ENCODE results near the gene PACSIN3. TPM values are rescaled to one million over a fixed set of nuclear protein-coding genes. Genes with fewer than 3 reads are reported as not detected.

PACSIN3 gene
- polyA plus RNA-seq, 1 donor from 2014 or later, result not detected

GRCh38 chr11:47131136-47131535 lies 55.1 kb downstream of the PACSIN3 start:
- no peaks in the 10 kb centered on the region for H3K27me3 ChIP-seq (ENCODE audit: insufficient read depth, low read depth, low read length)
- H3K4me3 ChIP-seq (ENCODE audit: low read length), result no peak overlapping the region
- H3K36me3 ChIP-seq (ENCODE audit: insufficient read depth, low read length), result no peaks in the 10 kb centered on the region
- H3K4me2 ChIP-seq (ENCODE audit: low read length), result no peak overlapping the region
- H4K20me1 ChIP-seq (ENCODE audit: insufficient read depth), result no peaks in the 10 kb centered on the region
- H2AFZ ChIP-seq (ENCODE audit: low read depth, low read length), result no peak overlapping the region
- no peak overlapping the region for H3K27ac ChIP-seq (ENCODE audit: low read length)
- no peak for TF ChIP-seq MXI1 (conservative IDR thresholded peaks at IDR 0.05; ENCODE audit: poor library complexity, severe bottlenecking)
- TF ChIP-seq REST (IDR thresholded peaks at IDR 0.05; ENCODE audit: borderline replicate concordance), result no peak
- no peak for TF ChIP-seq POLR2AphosphoS5 (IDR thresholded peaks at IDR 0.05)
- TF ChIP-seq EZH2 (IDR thresholded peaks at IDR 0.05; ENCODE audit: borderline replicate concordance, insufficient read depth, low read length, poor library complexity, severe bottlenecking), result no peak
- TF ChIP-seq TAF1 (IDR thresholded peaks at IDR 0.05; ENCODE audit: low read depth), result no peak
- TF ChIP-seq EP300 (conservative IDR thresholded peaks at IDR 0.05; ENCODE audit: poor library complexity, severe bottlenecking), result no peak
- TF ChIP-seq CTCF (IDR thresholded peaks at IDR 0.05; ENCODE audit: poor library complexity, severe bottlenecking), result no peak
- TF ChIP-seq RAD21 (conservative IDR thresholded peaks at IDR 0.05), result no peak
- no peak for TF ChIP-seq SMC3 (conservative IDR thresholded peaks at IDR 0.05; ENCODE audit: poor library complexity)
- H3K9me3 ChIP-seq (ENCODE audit: low read length), result no peaks in the 10 kb centered on the region
- H3F3A ChIP-seq (ENCODE audit: insufficient read depth, low read length, poor library complexity, severe bottlenecking), result no peaks in the 10 kb centered on the region
- H3K9me2 ChIP-seq (ENCODE audit: insufficient read depth, low read length), result no peaks in the 10 kb centered on the region
- no peaks in the 10 kb centered on the region for H3K79me2 ChIP-seq (replicated peaks; ENCODE audit: insufficient read depth, low read length)
- no peak overlapping the region for H3K9ac ChIP-seq (ENCODE audit: low read length)

DNA sequence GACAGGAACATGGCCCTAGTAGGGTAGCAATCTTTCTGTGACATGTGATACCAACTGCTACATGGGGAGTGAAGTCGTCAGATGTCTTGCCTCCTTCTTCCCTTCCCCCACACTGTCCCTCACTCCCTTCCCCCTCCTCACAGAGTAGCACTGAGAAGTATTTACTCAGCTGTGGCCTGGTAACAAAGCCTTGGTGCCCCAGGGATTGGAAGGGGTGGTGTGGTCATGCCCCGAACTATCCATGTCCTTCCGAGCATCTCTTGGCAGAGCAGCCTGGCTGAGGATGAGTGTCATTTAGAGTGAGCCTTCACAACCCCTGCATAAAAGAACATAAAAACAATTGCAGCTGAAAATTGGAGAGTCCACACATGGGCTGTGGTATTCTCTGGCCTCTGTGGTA lies 55.7 kb downstream of the PACSIN3 start:
- H4K20me1 ChIP-seq (ENCODE audit: insufficient read depth), result no peaks in the 10 kb centered on the region
- H3K9ac ChIP-seq (ENCODE audit: low read length), result no peak overlapping the region
- H3K9me3 ChIP-seq (ENCODE audit: low read length), result no peaks in the 10 kb centered on the region
- H3K9me2 ChIP-seq (ENCODE audit: insufficient read depth, low read length), result no peaks in the 10 kb centered on the region
- TF ChIP-seq EZH2 (IDR thresholded peaks at IDR 0.05; ENCODE audit: borderline replicate concordance, insufficient read depth, low read length, poor library complexity, severe bottlenecking), result no peak
- TF ChIP-seq CTCF (IDR thresholded peaks at IDR 0.05; ENCODE audit: poor library complexity, severe bottlenecking), result no peak
- no peak for TF ChIP-seq EP300 (conservative IDR thresholded peaks at IDR 0.05; ENCODE audit: poor library complexity, severe bottlenecking)
- no peak for TF ChIP-seq SMC3 (conservative IDR thresholded peaks at IDR 0.05; ENCODE audit: poor library complexity)
- no peak for TF ChIP-seq POLR2AphosphoS5 (IDR thresholded peaks at IDR 0.05)
- no peak for TF ChIP-seq RAD21 (conservative IDR thresholded peaks at IDR 0.05)
- TF ChIP-seq REST (IDR thresholded peaks at IDR 0.05; ENCODE audit: borderline replicate concordance), result no peak
- no peak for TF ChIP-seq TAF1 (IDR thresholded peaks at IDR 0.05; ENCODE audit: low read depth)
- no peak for TF ChIP-seq MXI1 (conservative IDR thresholded peaks at IDR 0.05; ENCODE audit: poor library complexity, severe bottlenecking)
- H3K79me2 ChIP-seq (replicated peaks; ENCODE audit: insufficient read depth, low read length), result no peaks in the 10 kb centered on the region
- H2AFZ ChIP-seq (ENCODE audit: low read depth, low read length), result no peak overlapping the region
- H3F3A ChIP-seq (ENCODE audit: insufficient read depth, low read length, poor library complexity, severe bottlenecking), result no peaks in the 10 kb centered on the region
- H3K4me2 ChIP-seq (ENCODE audit: low read length), result no peak overlapping the region
- H3K36me3 ChIP-seq (ENCODE audit: insufficient read depth, low read length), result no peaks in the 10 kb centered on the region
- no peak overlapping the region for H3K27ac ChIP-seq (ENCODE audit: low read length)
- no peak overlapping the region for H3K4me3 ChIP-seq (ENCODE audit: low read length)
- no peaks in the 10 kb centered on the region for H3K27me3 ChIP-seq (ENCODE audit: insufficient read depth, low read depth, low read length)
